ENCODE data around the gene EFNA1.

DNA sequence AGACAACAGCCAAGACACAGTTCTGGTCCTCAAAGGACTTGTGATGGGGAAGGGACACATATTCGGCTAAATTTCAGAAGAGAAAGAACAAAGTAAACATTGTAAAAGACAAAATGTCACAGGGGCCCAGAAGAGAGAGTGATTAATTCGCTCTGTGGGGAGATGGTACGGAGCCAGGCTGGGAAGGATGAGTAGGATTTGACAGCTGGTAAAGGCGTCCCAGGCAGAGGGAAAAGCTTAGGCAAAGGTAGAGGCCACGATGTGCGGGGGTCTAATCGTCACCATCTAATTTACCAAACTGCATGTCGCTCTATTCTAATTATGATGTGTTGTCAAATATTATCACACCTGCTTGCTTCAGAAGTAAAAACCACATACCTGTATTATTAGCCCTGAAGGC is 17.3 kb upstream of the EFNA1 start:
- TF ChIP-seq, protein P1, sequence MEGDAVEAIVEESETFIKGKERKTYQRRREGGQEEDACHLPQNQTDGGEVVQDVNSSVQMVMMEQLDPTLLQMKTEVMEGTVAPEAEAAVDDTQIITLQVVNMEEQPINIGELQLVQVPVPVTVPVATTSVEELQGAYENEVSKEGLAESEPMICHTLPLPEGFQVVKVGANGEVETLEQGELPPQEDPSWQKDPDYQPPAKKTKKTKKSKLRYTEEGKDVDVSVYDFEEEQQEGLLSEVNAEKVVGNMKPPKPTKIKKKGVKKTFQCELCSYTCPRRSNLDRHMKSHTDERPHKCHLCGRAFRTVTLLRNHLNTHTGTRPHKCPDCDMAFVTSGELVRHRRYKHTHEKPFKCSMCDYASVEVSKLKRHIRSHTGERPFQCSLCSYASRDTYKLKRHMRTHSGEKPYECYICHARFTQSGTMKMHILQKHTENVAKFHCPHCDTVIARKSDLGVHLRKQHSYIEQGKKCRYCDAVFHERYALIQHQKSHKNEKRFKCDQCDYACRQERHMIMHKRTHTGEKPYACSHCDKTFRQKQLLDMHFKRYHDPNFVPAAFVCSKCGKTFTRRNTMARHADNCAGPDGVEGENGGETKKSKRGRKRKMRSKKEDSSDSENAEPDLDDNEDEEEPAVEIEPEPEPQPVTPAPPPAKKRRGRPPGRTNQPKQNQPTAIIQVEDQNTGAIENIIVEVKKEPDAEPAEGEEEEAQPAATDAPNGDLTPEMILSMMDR (IDR thresholded peaks at IDR 0.05; ENCODE audit: low read depth, low read length) = no peak
- TF ChIP-seq POLR2A (IDR thresholded peaks at IDR 0.05; ENCODE audit: extremely low read depth, insufficient read length) (no peak), MYC (IDR thresholded peaks at IDR 0.05; ENCODE audit: low read depth, low read length) (no peak)
- TF ChIP-seq, protein P2, sequence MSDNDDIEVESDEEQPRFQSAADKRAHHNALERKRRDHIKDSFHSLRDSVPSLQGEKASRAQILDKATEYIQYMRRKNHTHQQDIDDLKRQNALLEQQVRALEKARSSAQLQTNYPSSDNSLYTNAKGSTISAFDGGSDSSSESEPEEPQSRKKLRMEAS (IDR thresholded peaks at IDR 0.05; ENCODE audit: low read depth, low read length) = no peak
